Measurements from ENCODE around the gene GABRR2. TPM values are rescaled to one million over a fixed set of nuclear protein-coding genes. Genes with fewer than 3 reads are reported as not detected.

The GABRR2 gene
- total and polyA plus RNA-seq, 2 donors from 2014 or later: 0.38 TPM; not detected in 1

DNA sequence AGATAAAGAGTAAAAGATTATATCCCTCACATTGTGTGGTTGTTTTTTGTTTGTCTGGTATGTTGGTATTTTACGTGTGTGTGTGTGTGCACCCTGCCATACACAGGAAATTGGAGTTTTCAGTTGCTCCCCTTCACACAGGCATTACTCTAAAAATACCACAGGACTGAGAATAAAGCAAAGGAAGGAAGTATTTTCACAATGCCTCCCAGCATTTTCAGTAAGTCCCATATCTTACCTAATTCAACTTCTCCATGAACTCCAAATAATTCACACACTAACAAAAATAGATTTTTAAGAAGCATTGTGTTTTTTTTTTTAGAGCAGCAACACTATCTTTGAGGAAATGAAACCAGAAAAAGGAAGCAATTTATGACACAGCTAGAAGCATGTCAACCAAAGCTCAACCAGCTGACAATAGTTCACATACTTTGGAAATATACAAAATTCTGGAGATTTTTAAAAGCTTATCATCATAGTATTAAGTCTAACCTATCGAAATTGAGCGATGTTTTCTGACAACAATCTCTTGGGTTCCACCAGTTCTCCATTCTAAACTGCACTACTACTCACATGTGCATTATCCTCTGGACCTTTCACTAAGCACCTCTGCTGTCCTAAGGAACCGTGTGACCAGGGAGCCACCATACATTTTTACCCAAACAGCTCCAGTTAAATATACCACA is 35.3 kb upstream of the GABRR2 start:
- no peaks in the 10 kb centered on the region for H3K36me3 ChIP-seq (ENCODE audit: control insufficient read depth in 2 of 3, insufficient read depth in 3 of 3, low read length in 3 of 3)
- peak overlapping the region in 1 of 3 donors; percentile 24 for H3K9ac ChIP-seq (ENCODE audit: low read length in 3 of 3)
- FAIRE-seq: peak; percentile 78
- intact Hi-C loops (cut with DNase I): no loop called here
- H3K4me3 ChIP-seq (ENCODE audit: low read length in 3 of 3): peak overlapping the region; percentile 37 to 46 (median 44)
- peak in 2 of 5 donors; percentile 16 to 67 for DNase-seq
- H3K27ac ChIP-seq (ENCODE audit: low read depth in 2 of 2, low read length in 2 of 2): peak overlapping the region; percentile 8 to 93
- no peaks in the 10 kb centered on the region for H3K9me3 ChIP-seq (ENCODE audit: control insufficient read depth in 2 of 3, insufficient read depth in 1 of 3, low read length in 3 of 3)
- H3K27me3 ChIP-seq (ENCODE audit: control insufficient read depth, insufficient read depth, low read length): no peaks in the 10 kb centered on the region
- TF ChIP-seq, protein P1, sequence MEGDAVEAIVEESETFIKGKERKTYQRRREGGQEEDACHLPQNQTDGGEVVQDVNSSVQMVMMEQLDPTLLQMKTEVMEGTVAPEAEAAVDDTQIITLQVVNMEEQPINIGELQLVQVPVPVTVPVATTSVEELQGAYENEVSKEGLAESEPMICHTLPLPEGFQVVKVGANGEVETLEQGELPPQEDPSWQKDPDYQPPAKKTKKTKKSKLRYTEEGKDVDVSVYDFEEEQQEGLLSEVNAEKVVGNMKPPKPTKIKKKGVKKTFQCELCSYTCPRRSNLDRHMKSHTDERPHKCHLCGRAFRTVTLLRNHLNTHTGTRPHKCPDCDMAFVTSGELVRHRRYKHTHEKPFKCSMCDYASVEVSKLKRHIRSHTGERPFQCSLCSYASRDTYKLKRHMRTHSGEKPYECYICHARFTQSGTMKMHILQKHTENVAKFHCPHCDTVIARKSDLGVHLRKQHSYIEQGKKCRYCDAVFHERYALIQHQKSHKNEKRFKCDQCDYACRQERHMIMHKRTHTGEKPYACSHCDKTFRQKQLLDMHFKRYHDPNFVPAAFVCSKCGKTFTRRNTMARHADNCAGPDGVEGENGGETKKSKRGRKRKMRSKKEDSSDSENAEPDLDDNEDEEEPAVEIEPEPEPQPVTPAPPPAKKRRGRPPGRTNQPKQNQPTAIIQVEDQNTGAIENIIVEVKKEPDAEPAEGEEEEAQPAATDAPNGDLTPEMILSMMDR (IDR thresholded peaks at IDR 0.05; ENCODE audit: borderline replicate concordance, extremely low read depth, insufficient read depth): no peak
- peaks cover 0 to 16% (median 14%) of the 10 kb centered on the region in 3 donors for H3K4me1 ChIP-seq (ENCODE audit: control insufficient read depth in 2 of 3, insufficient read depth in 2 of 3, low read depth in 1 of 3, low read length in 3 of 3)

DNA sequence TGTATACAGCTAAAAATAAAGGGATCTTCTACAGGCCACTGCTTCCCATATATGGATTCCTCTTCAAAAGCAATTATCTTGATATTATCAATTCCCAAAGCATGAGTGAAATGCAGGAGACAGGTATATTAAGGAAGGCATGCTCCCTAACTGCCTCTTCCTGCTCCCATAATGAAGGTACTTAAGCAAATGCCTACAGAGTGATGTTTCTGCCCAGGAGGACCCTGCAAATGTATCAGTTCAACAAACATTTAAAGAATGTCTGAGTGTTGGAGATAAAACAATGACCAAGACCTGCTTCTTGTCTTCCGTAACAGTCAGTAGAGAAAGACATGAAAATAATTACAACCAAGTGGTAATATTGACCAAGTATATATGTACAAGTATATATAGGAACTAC is 33.3 kb upstream of the GABRR2 start:
- FAIRE-seq (no peak), DNase-seq (no peak)
- no peaks in the 10 kb centered on the region for H3K27me3 ChIP-seq (ENCODE audit: control insufficient read depth, insufficient read depth, low read length)
- TF ChIP-seq, protein P1 (IDR thresholded peaks at IDR 0.05; ENCODE audit: borderline replicate concordance, extremely low read depth, insufficient read depth): no peak
- peaks cover 0 to 18% (median 14%) of the 10 kb centered on the region in 3 donors for H3K4me1 ChIP-seq (ENCODE audit: control insufficient read depth in 2 of 3, insufficient read depth in 2 of 3, low read depth in 1 of 3, low read length in 3 of 3)
- no peaks in the 10 kb centered on the region for H3K9me3 ChIP-seq (ENCODE audit: control insufficient read depth in 2 of 3, insufficient read depth in 1 of 3, low read length in 3 of 3)
- no peak overlapping the region for H3K4me3 ChIP-seq (ENCODE audit: low read length in 3 of 3)
- intact Hi-C loops (cut with DNase I): no loop called here
- no peaks in the 10 kb centered on the region for H3K36me3 ChIP-seq (ENCODE audit: control insufficient read depth in 2 of 3, insufficient read depth in 3 of 3, low read length in 3 of 3)
- H3K27ac ChIP-seq (ENCODE audit: low read depth in 2 of 2, low read length in 2 of 2): no peak overlapping the region
- H3K9ac ChIP-seq (ENCODE audit: low read length in 3 of 3): no peak overlapping the region

DNA sequence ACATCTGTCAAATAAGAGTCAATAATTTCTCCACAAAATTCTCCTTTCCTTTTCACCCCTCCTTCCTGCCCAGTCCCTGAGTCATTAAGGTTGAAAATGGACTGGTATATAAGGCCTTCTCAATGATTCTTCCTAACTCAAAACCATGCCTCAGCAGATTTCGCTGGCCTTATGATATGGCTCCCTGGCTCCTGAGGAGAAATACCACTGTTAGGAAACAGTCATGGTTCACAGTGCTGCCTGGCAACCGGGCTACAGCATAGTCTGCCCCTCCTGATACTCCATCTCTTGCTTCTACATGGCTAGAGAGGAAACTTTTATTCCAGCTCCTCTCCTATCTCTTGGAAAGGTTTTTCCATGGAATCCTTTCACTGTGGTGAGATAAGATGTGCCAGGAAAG is 32.7 kb upstream of the GABRR2 start:
- TF ChIP-seq, protein P1 (IDR thresholded peaks at IDR 0.05; ENCODE audit: borderline replicate concordance, extremely low read depth, insufficient read depth): no peak

More for the DNA sequence above, 32.7 kb upstream of the GABRR2 start:
- H3K4me1 ChIP-seq (ENCODE audit: control insufficient read depth in 2 of 3, insufficient read depth in 2 of 3, low read depth in 1 of 3, low read length in 3 of 3): peaks cover 0 to 18% (median 14%) of the 10 kb centered on the region in 3 donors
- no peak overlapping the region for H3K4me3 ChIP-seq (ENCODE audit: low read length in 3 of 3)
- H3K27me3 ChIP-seq (ENCODE audit: control insufficient read depth, insufficient read depth, low read length): no peaks in the 10 kb centered on the region
- H3K9ac ChIP-seq (ENCODE audit: low read length in 3 of 3): no peak overlapping the region
- H3K36me3 ChIP-seq (ENCODE audit: control insufficient read depth in 2 of 3, insufficient read depth in 3 of 3, low read length in 3 of 3): no peaks in the 10 kb centered on the region
- no peak for FAIRE-seq
- H3K9me3 ChIP-seq (ENCODE audit: control insufficient read depth in 2 of 3, insufficient read depth in 1 of 3, low read length in 3 of 3): no peaks in the 10 kb centered on the region
- intact Hi-C loops (cut with DNase I): no loop called here
- DNase-seq: peak in 4 of 5 donors; percentile 24 to 59 (median 49)
- H3K27ac ChIP-seq (ENCODE audit: low read depth in 2 of 2, low read length in 2 of 2): no peak overlapping the region
